HepG2 (cell line): Measurements from ENCODE around the gene COQ7. TPM values are rescaled to one million over a fixed set of nuclear protein-coding genes. Genes with fewer than 3 reads are reported as not detected.

Experiments
- ATF2 ChIP-seq: sonication (generic); formaldehyde crosslinking; IDR thresholded peaks from 2 replicates; pipeline ENCODE4 v1.4.0; 2020; ENCODE audit warnings: missing genetic modification reagents
- ATRX ChIP-seq: sonication (generic); formaldehyde crosslinking; IDR thresholded peaks from 2 replicates; pipeline ENCODE4 v1.4.0; 2020; ENCODE audit warnings: missing genetic modification reagents, borderline replicate concordance
- DBP ChIP-seq: sonication (generic); formaldehyde crosslinking; IDR thresholded peaks from 2 replicates; pipeline ENCODE4 v1.4.0; 2020; ENCODE audit warnings: missing genetic modification reagents; ENCODE audit errors: not compliant biosample characterization
- FOXK2 ChIP-seq: fragments of 450-650 bp; IDR thresholded peaks from 2 replicates; pipeline ENCODE4 v1.6.1; 2016
- NAIF1 ChIP-seq: sonication (generic); formaldehyde crosslinking; IDR thresholded peaks from 2 replicates; pipeline ENCODE4 v1.5.0; 2020; ENCODE audit warnings: mild to moderate bottlenecking, missing genetic modification reagents, borderline replicate concordance
- NFKBIZ ChIP-seq: IDR thresholded peaks from 2 replicates; pipeline ENCODE4 v1.6.1; 2018; ENCODE audit warnings: missing genetic modification reagents, missing compliant biosample characterization
- POLR2AphosphoS2 ChIP-seq: IDR thresholded peaks from 2 replicates; pipeline ENCODE4 v1.6.1; 2011; ENCODE audit warnings: low read depth, low read length, improper control_type of control experiment
- TCF7 ChIP-seq: sonication (generic); IDR thresholded peaks from 2 replicates; pipeline ENCODE4 v1.6.1; 2016; ENCODE audit warnings: antibody characterized with exemption, low read depth
- ZBTB7A ChIP-seq: sonication (generic); formaldehyde crosslinking; IDR thresholded peaks from 2 replicates; pipeline ENCODE4 v1.8.0; 2022; ENCODE audit warnings: mild to moderate bottlenecking, missing genetic modification reagents
- ZFP90 ChIP-seq: sonication (generic); formaldehyde crosslinking; IDR thresholded peaks from 2 replicates; pipeline ENCODE4 v1.8.0; 2022; ENCODE audit warnings: missing genetic modification reagents, mild to moderate bottlenecking, inconsistent platforms, borderline replicate concordance
- ZHX2 ChIP-seq, 2 experiments: sonication (generic) in 1 of 2; formaldehyde crosslinking in 1 of 2; IDR thresholded peaks; 2 replicates each; pipeline versions ENCODE4 v1.6.1 to v1.9.0; 2014 to 2022; ENCODE audit warnings: antibody characterized with exemption in 1 of 2, borderline replicate concordance in 1 of 2, inconsistent platforms in 1 of 2, low read depth in 1 of 2, missing genetic modification reagents in 1 of 2
- ZNF503 ChIP-seq: sonication (generic); formaldehyde crosslinking; IDR thresholded peaks from 2 replicates; pipeline ENCODE4 v1.4.0; 2020; ENCODE audit warnings: missing genetic modification reagents
- ZNF512 ChIP-seq: sonication (generic); formaldehyde crosslinking; IDR thresholded peaks from 2 replicates; pipeline ENCODE4 v1.4.0; 2020; ENCODE audit warnings: mild to moderate bottlenecking, missing genetic modification reagents
- ZNF672 ChIP-seq: sonication (generic); formaldehyde crosslinking; IDR thresholded peaks from 2 replicates; pipeline ENCODE4 v1.8.1; 2022; ENCODE audit warnings: missing genetic modification reagents
- ZNF749 ChIP-seq: sonication (generic); formaldehyde crosslinking; IDR thresholded peaks from 2 replicates; pipeline ENCODE4 v1.8.0; 2022; ENCODE audit warnings: mild to moderate bottlenecking, missing genetic modification reagents, moderate library complexity, borderline replicate concordance
- polyA plus RNA-seq, 8 experiments: library from polyadenylated mRNA; depleted of rRNA in 3 of 8; stranded (reverse) in 7 of 8; unstranded in 1 of 8; fragments of >200 nt; fragmentation: Illumina TruSeq in 4 of 8; extraction: Trizol in 4 of 8; gene quantifications; 2 replicates each; pipeline versions ENCODE4 v1.2.1 to v1.2.3, GENCODE V29; 2011 to 2016; ENCODE audit warnings: low read depth in 4 of 8, missing spikeins in 1 of 8, mixed read lengths in 1 of 8; ENCODE audit not compliant: insufficient read depth in 1 of 8
- total RNA-seq, 5 experiments: library from RNA; depleted of rRNA; stranded (reverse); fragments of >200 nt; fragmentation: Illumina TruSeq; extraction: Trizol; gene quantifications; 2 replicates each; pipeline ENCODE4 v1.2.3, GENCODE V29; 2016; ENCODE audit warnings: low read depth in 1 of 5

The COQ7 gene
- total and polyA plus RNA-seq, 2 of the 13 experiments (the other 11 are each of a cell fraction or from before 2014, with no cell fraction given): 20.1 to 45.7 TPM

- no peak for TF ChIP-seq ATRX
- TF ChIP-seq ZBTB7A (CRISPR knock-in tag): 0 out of 2 replicates have a peak, but pooled peaks have one; percentile 56
- peak; percentile 24; the same call in 1 of the 2 replicates for TF ChIP-seq NFKBIZ (CRISPR knock-in tag)
- peak; percentile 82; the same call in 1 of the 2 replicates for TF ChIP-seq ZFP90
- no peak for TF ChIP-seq DBP (CRISPR knock-in tag)
- TF ChIP-seq TCF7: peak; percentile 60
- TF ChIP-seq ATF2: peak; percentile 86
- no peak for TF ChIP-seq ZNF512 (CRISPR knock-in tag)
- no peak for TF ChIP-seq ZNF672
- peak; percentile 64 for TF ChIP-seq ZNF503 (CRISPR knock-in tag)
- TF ChIP-seq NAIF1 (CRISPR knock-in tag): no peak; the same call in 1 of the 2 replicates
- TF ChIP-seq POLR2AphosphoS2: peak; percentile 95; the same call in 1 of the 2 replicates
- TF ChIP-seq FOXK2: 0 out of 2 replicates have a peak, but pooled peaks have one; percentile 40
- peak; percentile 99 for TF ChIP-seq ZHX2 (IDR thresholded peaks at IDR 0.05; ENCODE audit: low read depth)
- TF ChIP-seq ZHX2 (CRISPR knock-in tag; IDR thresholded peaks at IDR 0.05; ENCODE audit: borderline replicate concordance): peak; percentile 92; the same call in 1 of the 2 replicates
- peak; percentile 67; the same call in 1 of the 2 replicates for TF ChIP-seq ZNF749 (CRISPR knock-in tag)
Measured at GRCh38 chr16:19067349-19068236, at the start of gene COQ7 (continued).
